NCI-H2107 treated with DMSO at 0.1 percent for 48 hours (cell line): ENCODE results near the gene ARHGEF33.

ENCODE experiments used
- DNase-seq: peaks from one replicate; lab custom pipeline; 2025; ENCODE audit not compliant: unreplicated experiment; lab: John Stamatoyannopoulos, UW

Gene ARHGEF33

DNA sequence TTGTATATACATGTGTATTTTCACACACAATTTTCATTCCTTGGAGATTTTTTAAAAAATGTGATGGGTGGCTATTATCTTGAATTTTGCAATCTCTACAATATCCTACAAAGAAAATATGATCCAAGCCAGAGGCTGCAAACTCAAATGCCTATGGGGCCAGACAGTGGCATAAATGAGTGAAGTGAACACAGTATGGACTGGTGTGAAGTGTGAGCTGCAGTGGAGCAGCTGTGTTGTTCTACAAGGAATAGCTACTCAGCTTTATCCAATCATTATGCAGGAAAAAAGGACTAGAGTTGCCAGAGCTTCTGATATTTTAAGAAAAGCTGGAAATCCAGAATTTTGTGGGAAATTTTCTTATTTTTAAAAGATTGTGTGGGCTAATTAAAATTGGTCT, 62.1 kb downstream of the ARHGEF33 start:
- no peak for DNase-seq

DNA sequence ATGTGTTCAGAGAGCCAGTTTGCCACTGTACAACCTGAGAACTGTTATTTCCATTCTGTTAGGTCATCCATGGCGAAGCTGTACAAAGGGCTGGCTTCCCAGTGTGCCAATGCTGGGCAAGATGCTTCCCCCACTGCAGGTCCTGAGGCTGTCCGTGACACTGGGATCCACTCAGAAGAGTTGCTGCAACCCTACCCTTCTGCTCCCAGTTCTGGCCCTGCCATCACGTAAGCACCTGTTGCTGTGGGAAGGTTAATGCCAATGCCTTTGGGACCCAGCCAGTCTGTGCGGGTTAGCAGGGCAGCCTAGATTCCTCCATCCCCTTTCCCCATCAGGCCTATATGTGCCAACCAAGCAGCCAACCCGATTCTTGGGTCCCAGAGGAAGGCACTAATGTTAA, 68.3 kb downstream of the ARHGEF33 start:
- DNase-seq = no peak

DNA sequence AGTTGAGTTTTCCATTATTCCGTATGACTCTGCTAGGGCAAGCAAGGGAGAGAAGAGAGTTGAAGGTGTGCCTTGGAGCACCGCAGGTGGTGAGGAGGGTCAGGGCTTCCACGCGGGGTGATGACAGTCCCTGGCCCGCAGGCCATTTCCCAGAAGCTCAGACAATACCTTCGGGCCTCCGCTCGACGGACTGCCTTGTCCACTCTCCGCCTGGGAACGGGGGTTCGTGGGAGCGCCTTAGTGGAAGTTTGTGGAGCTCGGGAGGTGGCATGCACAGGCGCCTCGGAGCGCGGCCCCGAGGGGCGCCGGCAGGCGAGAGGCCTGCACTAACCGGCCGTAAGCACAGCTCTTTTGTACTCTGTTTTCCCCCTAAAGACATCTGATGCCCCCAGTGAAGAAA, 69.8 kb downstream of the ARHGEF33 start:
- DNase-seq = no peak

DNA sequence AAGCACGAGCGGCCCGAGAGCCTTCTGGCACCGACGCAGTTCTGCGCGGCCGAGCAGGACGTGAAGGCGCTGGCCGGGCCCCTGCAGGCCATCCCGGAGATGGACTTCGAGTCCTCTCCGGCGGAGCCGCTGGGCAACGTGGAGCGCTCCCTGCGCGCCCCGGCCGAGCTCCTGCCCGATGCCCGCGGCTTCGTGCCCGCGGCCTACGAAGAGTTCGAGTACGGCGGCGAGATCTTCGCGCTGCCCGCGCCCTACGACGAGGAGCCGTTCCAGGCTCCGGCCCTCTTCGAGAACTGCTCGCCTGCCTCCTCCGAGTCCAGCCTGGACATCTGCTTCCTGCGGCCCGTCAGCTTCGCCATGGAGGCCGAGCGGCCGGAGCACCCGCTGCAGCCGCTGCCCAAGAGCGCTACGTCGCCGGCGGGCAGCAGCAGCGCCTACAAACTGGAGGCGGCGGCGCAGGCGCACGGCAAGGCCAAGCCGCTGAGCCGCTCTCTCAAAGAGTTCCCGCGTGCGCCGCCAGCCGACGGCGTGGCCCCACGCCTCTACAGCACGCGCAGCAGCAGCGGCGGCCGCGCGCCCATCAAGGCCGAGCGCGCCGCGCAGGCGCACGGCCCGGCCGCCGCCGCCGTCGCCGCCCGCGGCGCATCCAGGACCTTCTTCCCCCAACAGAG, 70.4 kb downstream of the ARHGEF33 start:
- no peak for DNase-seq

DNA sequence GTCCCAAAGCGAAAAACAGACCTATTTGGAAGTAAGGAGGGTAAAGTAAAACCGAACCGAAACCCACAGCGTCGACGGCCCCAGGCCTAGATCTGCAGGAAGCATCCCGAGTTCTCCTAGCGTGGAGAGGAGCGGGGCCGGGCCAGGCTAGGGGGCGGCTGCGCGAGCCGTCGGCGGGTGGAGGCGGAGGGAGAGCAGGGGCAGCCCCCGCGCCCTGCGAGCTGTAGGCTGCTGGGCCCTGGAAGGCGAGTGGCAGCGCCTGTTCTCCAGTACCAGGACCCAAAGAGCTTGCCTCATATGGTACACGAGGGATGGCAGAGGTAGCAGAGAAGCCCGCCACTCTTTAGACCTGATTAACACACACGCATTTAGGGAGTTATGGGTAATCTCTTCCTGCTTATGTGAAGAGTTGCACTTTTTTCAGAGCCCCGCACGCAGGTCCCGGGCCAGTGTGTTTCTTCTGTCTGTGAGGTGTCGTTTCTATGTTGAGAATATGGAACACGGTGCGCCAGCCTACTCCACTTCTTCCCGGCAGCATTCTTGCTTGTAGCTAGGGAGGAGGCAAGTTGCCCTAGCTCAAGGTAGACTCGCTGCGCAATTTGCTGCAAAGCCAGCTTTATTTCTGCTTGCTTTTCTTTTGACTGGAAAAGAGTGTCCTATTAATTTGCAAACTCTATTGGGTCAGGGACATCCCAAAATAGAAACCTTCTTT, 71.1 kb downstream of the ARHGEF33 start:
- DNase-seq = no peak

DNA sequence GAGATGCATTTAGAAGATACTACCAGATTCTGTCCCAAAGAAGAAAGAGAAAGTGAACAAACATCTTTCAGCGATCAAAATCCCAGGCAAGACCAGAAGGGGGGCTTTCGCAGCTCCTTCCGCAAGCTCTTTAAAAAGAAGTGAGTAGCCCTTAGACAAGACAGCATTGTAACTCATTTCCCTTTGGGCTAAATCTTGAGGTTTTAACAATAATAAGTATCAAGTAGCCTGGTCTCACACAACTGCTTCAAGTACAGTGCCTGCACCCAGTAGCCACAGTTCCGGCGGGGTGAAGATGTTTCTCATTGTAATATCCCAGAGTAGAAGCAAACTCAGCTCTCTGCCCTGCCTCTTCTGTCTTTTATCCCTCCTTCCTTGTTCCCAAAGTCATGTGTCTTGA, 76.3 kb downstream of the ARHGEF33 start:
- no peak for DNase-seq

DNA sequence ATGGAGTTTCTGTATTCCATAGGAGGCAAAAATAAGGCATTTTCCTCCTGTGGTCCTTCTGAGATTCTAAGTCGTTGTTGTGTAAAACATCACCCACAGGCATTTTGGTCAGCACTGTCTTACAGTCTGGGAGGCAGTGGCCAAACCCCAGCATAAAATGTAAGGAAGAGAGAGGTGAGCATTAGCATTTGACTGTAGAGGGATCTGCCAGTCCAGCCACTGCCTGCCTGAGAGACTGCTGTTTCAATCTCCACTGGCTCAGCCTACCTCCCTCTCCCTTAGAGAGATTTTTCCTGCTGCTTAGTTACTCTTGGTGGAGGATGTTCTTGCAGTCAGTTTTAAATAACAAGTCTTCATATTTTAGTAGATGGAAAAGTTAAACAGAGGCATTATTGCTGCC, 77.0 kb downstream of the ARHGEF33 start:
- DNase-seq = no peak

DNA sequence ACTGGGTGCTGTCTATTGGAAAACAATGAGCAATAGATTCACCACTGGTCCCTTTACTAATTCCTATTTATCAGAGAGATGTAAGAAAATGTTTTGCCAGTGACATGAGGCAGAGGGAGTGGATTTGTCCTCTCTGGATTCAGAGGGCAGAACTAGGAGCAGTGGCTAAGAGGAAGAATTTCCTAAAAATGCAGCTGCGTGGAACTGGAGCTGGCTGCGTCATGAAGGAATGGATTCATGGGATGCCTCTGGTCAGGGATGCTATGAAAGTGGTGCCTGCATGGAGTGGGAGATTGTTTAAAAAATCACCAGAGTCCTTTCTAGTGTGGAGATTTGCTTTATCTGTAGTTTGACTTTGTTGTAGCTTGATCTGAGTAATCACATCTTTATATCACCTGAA, 78.3 kb downstream of the ARHGEF33 start:
- no peak for DNase-seq

DNA sequence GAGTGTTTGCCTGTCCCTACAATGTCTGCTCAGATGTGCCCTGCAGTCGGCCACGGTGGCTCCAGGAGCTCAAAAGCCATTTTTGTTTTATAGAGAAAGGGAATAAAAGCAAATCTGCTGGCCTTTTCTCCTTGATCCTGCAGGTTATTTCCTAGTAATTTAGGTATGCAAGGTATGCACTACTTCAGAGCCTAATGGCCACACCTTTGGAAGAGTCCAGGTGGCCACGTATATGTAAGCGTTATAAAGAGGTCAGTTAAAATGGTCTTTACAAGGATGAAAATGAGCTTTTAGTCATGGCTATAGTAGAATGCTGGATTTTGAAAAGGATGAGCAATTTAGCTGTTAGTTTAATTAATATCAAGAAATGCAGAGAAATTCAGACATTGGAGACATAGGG, 81.7 kb downstream of the ARHGEF33 start:
- DNase-seq = no peak

DNA sequence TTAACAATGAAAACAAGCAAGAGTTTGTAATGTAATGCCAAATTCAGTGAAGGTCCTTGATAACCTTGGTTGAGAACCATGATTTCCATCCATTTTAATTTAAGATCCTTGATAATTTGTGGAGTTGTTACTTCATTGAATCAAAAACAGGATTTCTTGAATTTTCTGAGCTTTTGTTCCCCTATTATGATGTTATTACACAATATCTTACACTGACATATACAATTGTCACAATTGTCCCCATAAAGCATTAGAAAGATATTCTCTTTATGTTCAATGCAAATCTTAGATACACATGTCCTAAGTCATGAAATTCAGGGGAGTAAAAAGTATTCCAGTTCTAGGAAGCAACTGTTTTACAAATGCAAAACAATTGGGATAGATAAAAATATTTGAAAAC, 83.6 kb downstream of the ARHGEF33 start:
- no peak for DNase-seq

DNA sequence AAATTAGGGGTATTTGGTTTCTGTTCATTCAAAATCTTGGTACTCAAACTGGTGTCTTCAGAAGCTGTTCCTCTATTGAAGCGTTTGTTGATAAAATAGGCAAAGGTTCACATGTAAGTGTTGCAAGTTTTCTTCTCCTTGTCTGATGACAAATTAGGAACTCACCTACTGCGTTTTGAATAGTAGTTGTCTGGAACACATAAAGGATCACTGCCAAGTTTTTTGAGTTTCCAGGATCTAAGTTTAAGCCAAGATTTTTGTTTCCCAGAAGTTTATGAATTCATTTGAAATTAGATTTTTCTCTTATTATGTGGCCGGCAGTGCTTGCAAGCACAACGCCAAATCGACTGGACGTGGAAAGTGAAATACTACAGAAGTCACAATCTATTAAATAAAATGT, 85.4 kb downstream of the ARHGEF33 start:
- no peak for DNase-seq

DNA sequence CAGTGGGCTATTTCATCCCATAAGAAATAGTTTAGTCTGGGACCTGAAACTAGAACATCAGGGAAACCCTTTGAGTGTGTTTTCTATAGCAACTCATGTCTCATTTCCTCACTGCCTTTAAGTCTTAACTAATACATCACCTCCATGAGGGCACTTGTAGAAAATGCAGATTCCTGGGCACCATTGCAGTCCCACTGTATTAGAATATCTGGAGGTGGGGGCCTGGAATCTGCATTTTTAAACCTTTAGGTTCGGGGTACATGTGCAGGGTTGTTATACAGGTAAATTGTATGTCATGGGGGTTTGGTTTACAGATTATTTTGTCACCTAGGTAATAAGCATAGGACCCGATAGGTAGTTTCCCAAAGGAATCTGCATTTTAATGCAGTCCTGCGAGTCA, 87.4 kb downstream of the ARHGEF33 start:
- DNase-seq = no peak

DNA sequence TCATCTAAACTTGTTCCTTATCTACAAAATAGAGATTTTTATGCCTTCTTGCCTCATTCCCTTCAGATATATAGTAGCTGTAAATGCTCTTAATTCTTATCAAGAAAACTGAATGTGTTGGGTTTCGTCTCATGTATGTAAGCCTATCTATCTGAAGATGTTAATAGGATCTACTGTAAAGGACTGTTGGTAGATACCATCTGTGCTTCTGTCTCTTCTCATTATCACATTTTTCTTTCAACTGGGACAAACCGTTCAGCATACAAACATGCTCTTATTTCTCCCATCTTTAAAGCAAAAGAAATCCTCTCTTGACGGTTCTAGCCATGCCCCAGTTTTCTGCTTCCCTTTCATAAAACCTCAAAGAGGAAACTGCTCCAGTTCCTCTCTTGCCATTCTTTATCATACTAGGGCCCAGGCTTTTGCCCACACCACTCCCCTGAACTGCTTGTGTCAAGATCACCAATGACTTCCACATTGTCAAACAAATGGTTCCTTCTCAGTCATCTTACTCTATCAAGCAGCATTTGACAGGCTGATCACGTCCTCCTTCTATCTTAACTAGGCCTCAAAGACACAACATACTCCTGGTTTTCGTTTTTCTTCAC, 88.7 kb downstream of the ARHGEF33 start:
- no peak for DNase-seq

DNA sequence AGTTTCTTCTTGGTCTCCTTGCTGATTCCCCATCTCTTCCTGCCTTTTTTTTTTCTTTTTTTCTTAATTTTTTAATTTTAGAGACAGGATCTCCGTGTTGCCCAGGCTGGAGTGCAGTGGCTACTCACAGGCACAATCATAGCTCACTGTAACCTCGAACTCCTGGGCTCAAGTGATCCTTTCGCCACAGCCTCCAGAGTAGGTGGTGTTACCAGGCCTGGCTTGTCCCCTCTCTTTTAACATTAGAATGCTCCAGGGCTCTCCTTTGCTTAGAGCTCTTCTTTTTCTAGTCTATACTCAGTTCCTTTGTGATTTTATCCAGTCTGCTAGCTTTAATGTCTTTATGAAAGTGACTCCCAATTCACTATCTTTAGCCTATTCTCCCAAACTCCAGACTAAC, 89.2 kb downstream of the ARHGEF33 start:
- DNase-seq = no peak

DNA sequence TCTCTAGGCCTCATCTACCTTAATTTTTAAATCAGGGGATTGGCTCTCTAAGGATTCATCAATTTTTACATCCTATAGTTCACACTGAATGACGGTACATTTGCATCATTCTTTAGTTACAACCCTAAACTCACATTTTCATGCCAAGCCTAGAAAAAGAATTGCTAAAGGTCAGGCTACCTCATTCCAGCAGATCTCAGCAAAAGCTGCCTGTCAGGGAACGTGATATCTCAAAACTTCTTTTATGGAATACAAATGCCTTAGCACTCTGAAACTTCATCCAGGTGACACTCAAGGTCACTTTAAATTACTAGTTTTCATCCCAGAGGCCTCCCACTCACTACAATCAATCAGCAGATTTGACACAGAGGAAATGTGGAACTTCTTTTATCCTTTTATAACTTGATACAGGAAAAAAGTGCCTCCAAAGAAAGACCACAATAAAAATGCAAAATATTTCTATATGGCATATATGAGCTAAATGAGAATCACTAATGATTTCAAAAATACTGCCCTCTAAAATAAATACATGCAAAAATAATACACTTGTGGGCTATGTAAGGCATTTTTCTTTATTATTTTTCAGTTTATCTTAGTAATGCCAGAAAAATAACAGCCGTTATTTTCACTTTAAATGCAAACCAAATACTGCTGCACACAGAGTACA, 91.5 kb downstream of the ARHGEF33 start:
- DNase-seq = no peak

DNA sequence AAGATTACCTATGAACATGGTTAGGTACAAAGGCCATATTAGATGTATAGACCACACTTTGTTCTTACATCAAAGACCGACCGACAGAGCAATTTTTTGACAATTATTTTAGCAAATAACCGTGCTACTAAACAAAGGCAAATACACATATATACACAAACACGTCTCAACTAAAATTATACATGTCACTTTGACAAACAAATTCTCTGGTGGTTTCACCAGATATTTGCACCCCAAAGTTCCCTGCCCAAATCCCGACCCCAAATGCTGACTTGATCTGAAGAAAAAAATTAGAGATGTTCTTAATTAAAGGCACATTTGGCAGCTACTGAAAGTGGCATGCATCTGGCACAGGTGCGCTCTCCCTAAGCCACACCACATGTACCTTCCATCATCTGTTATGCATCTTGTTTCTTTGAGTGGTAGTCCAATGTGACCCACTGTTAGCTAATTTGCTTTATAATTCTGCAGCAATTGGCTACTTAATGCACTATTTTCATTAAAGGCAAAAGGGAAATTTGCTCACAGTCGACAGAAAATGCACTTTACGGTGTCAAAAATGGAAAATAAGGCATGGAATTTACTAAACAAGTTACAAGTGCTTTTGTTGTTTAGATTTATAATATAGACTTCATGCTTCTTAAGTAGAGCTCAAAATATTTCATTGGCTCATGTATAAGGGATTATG, 92.1 kb downstream of the ARHGEF33 start:
- DNase-seq = no peak

DNA sequence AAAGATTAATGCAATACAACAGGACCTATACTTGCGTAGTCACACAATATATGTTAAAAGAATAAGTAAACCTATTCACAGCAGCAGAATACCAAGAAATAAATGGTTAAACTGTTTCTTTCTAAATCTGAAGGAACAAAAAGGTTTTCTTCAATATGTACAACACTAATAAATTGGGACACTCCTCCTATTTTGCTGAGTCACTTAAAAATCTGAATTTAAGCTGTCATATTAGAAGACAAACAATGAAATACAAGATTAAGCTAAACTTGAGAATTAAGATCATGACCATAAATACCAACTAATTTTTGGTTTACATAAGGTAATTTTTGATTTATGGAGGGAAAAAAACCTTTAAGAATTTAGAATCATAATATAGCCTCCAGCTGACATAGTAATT, 92.8 kb downstream of the ARHGEF33 start:
- DNase-seq = no peak

DNA sequence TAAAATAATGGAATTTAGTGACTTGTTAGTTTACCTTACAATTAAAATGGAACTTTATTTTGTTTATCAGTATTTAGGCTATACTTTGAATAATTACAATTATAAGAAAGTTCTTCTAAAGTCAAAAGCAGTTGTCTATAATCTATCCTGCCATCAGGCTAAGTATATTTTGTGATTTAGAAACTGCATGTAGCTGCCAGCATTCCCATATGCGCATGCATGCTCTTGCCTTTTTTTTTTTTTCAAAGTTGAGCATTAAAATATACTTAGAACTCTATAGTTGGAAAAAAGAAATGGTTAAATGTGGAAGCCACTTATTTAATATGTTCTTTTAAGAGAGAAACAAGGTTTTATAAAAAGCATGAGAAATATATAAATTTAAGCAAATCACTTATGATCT, 99.0 kb downstream of the ARHGEF33 start:
- no peak for DNase-seq

DNA sequence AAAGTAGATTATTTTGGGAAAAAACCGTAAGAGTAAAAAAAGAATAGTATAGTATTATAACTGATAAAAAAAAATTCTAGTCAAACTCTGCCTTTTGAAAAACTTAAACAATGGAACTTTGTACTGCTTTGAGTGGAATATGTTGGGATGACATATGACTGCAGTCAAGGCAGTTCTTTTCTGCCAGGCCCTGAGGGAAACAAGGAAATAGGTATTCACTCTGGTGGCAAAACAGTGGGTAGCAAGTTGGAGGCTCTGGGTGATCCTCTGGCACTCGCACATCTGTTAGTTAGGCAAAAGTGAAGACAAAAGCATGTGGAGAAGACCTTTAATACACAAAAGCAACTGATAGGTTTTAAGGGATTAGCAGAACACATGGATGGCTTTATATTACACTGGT, 102.2 kb downstream of the ARHGEF33 start:
- DNase-seq = no peak

DNA sequence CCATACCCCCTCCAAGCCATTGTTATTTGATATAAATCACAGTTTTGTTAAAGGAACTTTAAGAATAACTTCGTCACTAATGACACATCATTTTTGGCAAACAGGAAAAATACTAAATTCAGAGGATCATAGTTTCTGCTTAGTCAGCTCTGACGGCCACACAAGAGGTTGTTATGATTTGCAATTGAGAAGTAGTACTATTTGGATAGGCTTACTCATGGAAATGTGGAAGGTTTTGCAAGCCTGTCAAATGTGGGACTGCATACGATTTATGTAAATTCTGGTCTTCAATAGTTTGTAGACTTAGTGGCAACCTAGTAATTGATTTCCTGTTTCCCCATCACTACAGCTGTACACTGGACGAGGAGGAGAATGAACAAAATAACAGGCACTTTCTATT, 108.1 kb downstream of the ARHGEF33 start:
- DNase-seq = no peak

DNA sequence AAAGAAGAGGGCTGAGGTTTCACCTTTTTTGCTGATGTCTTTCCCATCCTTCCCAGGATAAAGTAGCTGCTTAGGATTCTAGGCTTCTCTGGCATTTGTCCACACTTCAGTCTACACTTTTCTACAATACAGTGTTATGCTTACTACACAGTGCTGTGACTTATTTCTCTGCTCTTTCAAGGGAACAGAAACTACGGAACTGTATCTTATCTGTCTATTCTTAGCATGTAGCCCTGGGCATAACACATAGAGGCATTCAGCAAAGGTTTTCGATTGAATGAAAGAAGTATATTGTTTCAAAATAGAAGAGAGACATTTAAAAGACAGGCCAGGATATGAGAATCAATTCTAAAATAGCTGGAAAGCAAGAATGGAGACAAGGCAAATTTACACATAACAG, 110.9 kb downstream of the ARHGEF33 start:
- DNase-seq = no peak
